IMR-90 (cell line): ENCODE measurements around the gene CCSER2.

Experiments
- MXI1 ChIP-seq: IDR thresholded peaks from 2 replicates; pipeline ENCODE4 v1.6.1; 2012; ENCODE audit warnings: low read depth, mild to moderate bottlenecking, low read length, moderate library complexity, borderline replicate concordance
- POLR2A ChIP-seq: IDR thresholded peaks from 2 replicates; pipeline ENCODE4 v1.6.1; 2012; ENCODE audit warnings: mild to moderate bottlenecking, low read depth, low read length
- RAD21 ChIP-seq: IDR thresholded peaks from 2 replicates; pipeline ENCODE4 v1.6.1; 2012; ENCODE audit warnings: low read length, improper control_type of control experiment
- SMC3 ChIP-seq: fragments of 150-350 bp; IDR thresholded peaks from 2 replicates; pipeline ENCODE4 v1.6.1; 2016; ENCODE audit warnings: low read depth, mild to moderate bottlenecking, antibody characterized with exemption, low read length, moderate library complexity
- TF ChIP-seq, protein P1 (sequence below): fragments of 150-350 bp; IDR thresholded peaks from 2 replicates; pipeline ENCODE4 v1.6.1; 2017; ENCODE audit warnings: mild to moderate bottlenecking, antibody characterized with exemption, low read length, low read depth
- TF ChIP-seq, protein P2 (sequence below): conservative IDR thresholded peaks from 2 replicates; pipeline ENCODE4 v1.5.1; 2012; ENCODE audit warnings: mild to moderate bottlenecking, low read depth, low read length, improper control_type of control experiment
- TF ChIP-seq, protein P3 (sequence below): fragments of 150-350 bp; IDR thresholded peaks from 2 replicates; pipeline ENCODE4 v1.6.1; 2016; ENCODE audit warnings: low read depth, mild to moderate bottlenecking, low read length, moderate library complexity, borderline replicate concordance

DNA sequence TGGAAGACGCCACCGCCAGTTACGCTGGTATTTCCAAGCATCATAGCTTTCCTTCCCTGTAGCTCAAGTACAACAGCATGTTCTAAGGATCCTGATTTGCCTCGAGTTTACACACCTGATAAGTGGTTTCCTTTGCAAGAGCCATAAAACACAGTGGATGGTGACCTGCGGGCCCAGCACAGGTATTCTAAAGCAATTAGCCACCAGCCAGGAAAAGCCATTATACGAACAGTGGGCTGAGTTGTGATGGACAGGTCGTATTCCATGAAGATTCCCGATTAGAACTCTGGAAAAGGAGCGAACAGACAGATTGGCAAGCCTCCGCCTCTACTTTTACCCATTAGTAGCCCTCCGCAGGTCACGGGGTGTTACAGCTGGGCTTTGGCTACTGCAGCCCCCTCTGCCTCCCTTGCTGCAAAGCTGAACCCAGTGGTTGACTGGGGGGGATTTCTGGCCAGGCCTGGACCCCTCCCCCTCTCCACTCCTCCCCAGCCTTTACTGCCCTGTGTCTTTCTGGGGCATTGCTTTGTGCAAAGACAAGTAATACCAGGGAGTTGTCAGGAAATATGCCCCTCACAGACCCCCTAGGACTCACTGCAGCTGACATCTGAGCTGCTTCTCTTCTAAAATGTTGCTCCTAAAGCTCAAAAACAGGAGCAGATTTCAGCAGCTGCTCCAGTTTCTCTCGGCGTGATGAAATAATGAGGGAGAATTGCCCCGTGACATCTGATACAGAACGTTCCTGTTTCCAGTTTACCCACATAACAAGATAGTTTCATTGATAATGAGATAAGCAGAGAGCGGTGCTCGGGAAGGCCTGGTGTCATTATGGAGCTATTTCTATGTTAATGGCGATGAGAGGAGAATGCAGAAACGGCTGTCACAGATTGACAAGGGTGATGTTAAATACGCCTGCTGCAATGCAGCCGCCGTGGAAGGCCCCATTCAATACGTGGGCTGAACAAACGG, 214.4 kb downstream of the CCSER2 start:
- TF ChIP-seq, protein P1, sequence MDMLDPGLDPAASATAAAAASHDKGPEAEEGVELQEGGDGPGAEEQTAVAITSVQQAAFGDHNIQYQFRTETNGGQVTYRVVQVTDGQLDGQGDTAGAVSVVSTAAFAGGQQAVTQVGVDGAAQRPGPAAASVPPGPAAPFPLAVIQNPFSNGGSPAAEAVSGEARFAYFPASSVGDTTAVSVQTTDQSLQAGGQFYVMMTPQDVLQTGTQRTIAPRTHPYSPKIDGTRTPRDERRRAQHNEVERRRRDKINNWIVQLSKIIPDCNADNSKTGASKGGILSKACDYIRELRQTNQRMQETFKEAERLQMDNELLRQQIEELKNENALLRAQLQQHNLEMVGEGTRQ, result no peak
- TF ChIP-seq, protein P2, sequence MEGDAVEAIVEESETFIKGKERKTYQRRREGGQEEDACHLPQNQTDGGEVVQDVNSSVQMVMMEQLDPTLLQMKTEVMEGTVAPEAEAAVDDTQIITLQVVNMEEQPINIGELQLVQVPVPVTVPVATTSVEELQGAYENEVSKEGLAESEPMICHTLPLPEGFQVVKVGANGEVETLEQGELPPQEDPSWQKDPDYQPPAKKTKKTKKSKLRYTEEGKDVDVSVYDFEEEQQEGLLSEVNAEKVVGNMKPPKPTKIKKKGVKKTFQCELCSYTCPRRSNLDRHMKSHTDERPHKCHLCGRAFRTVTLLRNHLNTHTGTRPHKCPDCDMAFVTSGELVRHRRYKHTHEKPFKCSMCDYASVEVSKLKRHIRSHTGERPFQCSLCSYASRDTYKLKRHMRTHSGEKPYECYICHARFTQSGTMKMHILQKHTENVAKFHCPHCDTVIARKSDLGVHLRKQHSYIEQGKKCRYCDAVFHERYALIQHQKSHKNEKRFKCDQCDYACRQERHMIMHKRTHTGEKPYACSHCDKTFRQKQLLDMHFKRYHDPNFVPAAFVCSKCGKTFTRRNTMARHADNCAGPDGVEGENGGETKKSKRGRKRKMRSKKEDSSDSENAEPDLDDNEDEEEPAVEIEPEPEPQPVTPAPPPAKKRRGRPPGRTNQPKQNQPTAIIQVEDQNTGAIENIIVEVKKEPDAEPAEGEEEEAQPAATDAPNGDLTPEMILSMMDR, result no peak
- TF ChIP-seq RAD21 (no peak), POLR2A (no peak), MXI1 (no peak), SMC3 (no peak)
- TF ChIP-seq, protein P3, sequence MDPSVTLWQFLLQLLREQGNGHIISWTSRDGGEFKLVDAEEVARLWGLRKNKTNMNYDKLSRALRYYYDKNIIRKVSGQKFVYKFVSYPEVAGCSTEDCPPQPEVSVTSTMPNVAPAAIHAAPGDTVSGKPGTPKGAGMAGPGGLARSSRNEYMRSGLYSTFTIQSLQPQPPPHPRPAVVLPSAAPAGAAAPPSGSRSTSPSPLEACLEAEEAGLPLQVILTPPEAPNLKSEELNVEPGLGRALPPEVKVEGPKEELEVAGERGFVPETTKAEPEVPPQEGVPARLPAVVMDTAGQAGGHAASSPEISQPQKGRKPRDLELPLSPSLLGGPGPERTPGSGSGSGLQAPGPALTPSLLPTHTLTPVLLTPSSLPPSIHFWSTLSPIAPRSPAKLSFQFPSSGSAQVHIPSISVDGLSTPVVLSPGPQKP, result no peak
